Measurements from ENCODE around the gene GATA2.
A peak's percentile ranks its signal among the peaks of the same experiment; 100 is the strongest.

Gene GATA2

DNA sequence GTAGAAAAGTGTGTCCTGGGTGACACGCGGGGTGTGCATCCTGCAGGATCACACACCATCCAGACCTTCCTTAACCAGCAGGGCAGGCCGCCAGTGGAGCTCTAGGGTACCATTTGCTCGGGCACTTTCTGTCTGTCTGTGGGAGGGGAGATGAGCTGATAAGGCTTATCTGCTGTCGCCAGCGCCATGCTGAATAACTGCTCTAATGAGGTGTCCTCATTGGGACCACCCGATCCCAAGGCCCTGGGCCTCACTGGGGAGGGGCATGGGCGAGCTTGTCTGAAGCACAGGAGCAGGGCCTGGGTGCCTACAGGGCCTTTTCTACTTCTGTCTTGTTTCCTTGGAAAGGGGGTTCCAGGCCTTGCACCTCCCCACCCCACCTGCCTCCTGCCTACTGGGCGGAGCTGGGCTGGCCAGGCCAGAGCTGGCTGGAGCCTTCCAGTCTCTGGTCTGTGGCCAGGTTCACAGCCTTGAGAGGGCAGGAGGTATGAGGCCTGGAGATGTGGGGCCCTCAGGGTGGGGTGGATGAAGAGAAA lies 2.5 kb upstream of the GATA2 start:
- no peak overlapping the region for H3K4me3 ChIP-seq (replicated peaks; ENCODE audit: insufficient read depth, low read length)
- no peaks in the 10 kb centered on the region for H3K27me3 ChIP-seq (ENCODE audit: insufficient read depth, poor library complexity, severe bottlenecking)
- DNase-seq (ENCODE audit: low read depth in 1 of 2, low spot score in 1 of 2), result no peak
- TF ChIP-seq GABPA (IDR thresholded peaks at IDR 0.05; ENCODE audit: low read depth) (no peak), SPI1 (IDR thresholded peaks at IDR 0.05; ENCODE audit: borderline replicate concordance, low read depth) (no peak), POLR2AphosphoS5 (IDR thresholded peaks at IDR 0.05; ENCODE audit: low read depth) (no peak)
- H3K27ac ChIP-seq (replicated peaks), result no peak overlapping the region

DNA sequence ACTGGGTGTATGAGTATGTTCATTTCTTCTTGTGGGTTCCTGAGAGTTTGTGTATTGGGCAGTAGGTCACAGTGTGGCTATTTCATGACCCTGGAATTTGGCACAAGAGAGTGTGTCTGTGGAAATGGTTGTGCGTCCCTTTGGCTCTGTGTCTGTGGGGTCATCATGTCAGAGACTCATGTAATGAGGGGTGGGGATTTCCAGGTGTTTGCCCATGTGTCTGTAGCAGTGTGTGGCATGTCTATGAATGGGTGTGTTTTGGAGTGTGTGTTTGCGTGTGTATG lies 1.3 kb upstream of the GATA2 start:
- no peak for DNase-seq (ENCODE audit: low read depth in 1 of 2, low spot score in 1 of 2)
- no peak overlapping the region for H3K27ac ChIP-seq (replicated peaks)
- TF ChIP-seq CTCF (IDR thresholded peaks at IDR 0.05; ENCODE audit: insufficient read depth, low read length) (no peak), SPI1 (IDR thresholded peaks at IDR 0.05; ENCODE audit: borderline replicate concordance, low read depth) (no peak), GABPA (IDR thresholded peaks at IDR 0.05; ENCODE audit: low read depth) (no peak), REST (IDR thresholded peaks at IDR 0.05; ENCODE audit: insufficient replicate concordance, low read depth) (no peak), POLR2AphosphoS5 (IDR thresholded peaks at IDR 0.05; ENCODE audit: low read depth) (no peak)
- H3K27me3 ChIP-seq (ENCODE audit: insufficient read depth, poor library complexity, severe bottlenecking), result no peaks in the 10 kb centered on the region
- H3K4me3 ChIP-seq (replicated peaks; ENCODE audit: insufficient read depth, low read length), result no peak overlapping the region

DNA sequence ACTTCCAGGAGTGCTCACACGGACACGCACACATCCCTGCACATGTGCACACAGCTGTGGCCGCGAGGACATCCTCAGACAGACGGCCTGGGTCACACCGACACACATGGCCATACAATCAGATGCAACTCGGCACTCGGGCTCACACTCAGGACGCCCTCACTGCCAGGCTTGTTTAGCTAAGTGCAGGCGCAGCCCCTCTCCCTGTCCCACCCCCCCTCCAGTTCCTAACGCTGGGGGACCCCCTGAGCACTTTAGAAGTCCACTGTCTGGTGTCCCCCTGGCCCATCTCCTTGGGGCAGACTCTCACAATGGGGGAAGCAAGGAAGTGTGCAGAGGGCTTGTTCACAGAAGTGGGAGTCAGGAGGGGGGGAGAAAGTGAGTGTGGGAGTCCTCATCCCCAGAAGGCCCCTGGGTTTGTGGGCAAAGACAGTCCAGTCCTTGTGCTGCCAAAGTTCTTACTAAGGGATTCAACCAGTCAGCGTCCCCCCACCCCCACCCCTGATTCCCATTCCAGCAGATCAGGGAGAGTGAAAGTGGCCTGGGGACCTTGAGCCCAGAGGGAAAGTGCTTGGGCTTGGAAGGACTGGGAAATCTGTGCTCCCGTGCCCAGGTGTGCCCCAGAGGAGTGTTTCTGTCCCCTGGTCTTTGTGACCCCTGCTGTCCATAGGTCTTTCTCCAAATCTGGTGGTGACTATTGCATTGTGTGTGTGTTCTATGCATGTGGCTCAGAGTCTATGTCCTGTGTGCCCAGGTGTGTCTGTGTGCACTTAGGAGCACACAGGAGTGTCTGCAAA lies 767 bp upstream of the GATA2 start:
- H3K4me3 ChIP-seq (replicated peaks; ENCODE audit: insufficient read depth, low read length), result no peak overlapping the region
- DNase-seq (ENCODE audit: low read depth in 1 of 2, low spot score in 1 of 2), result no peak
- no peak for TF ChIP-seq POLR2AphosphoS5 (IDR thresholded peaks at IDR 0.05; ENCODE audit: low read depth)
- no peak for TF ChIP-seq CTCF (IDR thresholded peaks at IDR 0.05; ENCODE audit: insufficient read depth, low read length)
- no peak for TF ChIP-seq REST (IDR thresholded peaks at IDR 0.05; ENCODE audit: insufficient replicate concordance, low read depth)
- no peak for TF ChIP-seq SPI1 (IDR thresholded peaks at IDR 0.05; ENCODE audit: borderline replicate concordance, low read depth)
- TF ChIP-seq GABPA (IDR thresholded peaks at IDR 0.05; ENCODE audit: low read depth), result no peak
- H3K27ac ChIP-seq (replicated peaks), result no peak overlapping the region
- no peaks in the 10 kb centered on the region for H3K27me3 ChIP-seq (ENCODE audit: insufficient read depth, poor library complexity, severe bottlenecking)

GRCh38 chr3:128491941-128492670 lies 895 bp downstream of the GATA2 start:
- H3K4me3 ChIP-seq (replicated peaks; ENCODE audit: insufficient read depth, low read length), result peak overlapping the region; percentile 34
- TF ChIP-seq REST (IDR thresholded peaks at IDR 0.05; ENCODE audit: insufficient replicate concordance, low read depth) (no peak), SPI1 (IDR thresholded peaks at IDR 0.05; ENCODE audit: borderline replicate concordance, low read depth) (no peak), GABPA (IDR thresholded peaks at IDR 0.05; ENCODE audit: low read depth) (no peak), POLR2AphosphoS5 (IDR thresholded peaks at IDR 0.05; ENCODE audit: low read depth) (no peak), CTCF (IDR thresholded peaks at IDR 0.05; ENCODE audit: insufficient read depth, low read length) (no peak)

More at GRCh38 chr3:128491941-128492670, 895 bp downstream of the GATA2 start:
- Histone ChIP-seq H3K27ac (replicated peaks) (no peak overlapping the region; the same call in 1 of the 2 replicates), H3K27me3 (ENCODE audit: insufficient read depth, poor library complexity, severe bottlenecking) (no peaks in the 10 kb centered on the region)
- DNase-seq (ENCODE audit: low read depth in 1 of 2, low spot score in 1 of 2), result no peak
